Small intestine (tissue), 7 donors: ENCODE results near the gene SYNJ2. TPM values are rescaled to one million over a fixed set of nuclear protein-coding genes. Genes with fewer than 3 reads are reported as not detected.
A peak's percentile ranks its signal among the peaks of the same experiment; 100 is the strongest.

ENCODE experiments used
- DNase-seq, 2 donors: peaks; one replicate each; pipeline versions ENCODE4 v3.0.0 to v3.0.0-alpha.2; 2013
- FAIRE-seq: peaks from 2 replicates; lab custom pipeline; 2012; peaks lifted over from hg19 to GRCh38; lab: Jason Lieb, UNC
- H3K27ac ChIP-seq, 3 donors: one replicate each; pipeline ENCODE4 v1.5.1; 2013; ENCODE audit warnings: low read length in 2 of 3, mild to moderate bottlenecking in 2 of 3, control low read depth in 1 of 3, inconsistent platforms in 1 of 3, low read depth in 1 of 3, moderate library complexity in 1 of 3
- H3K27me3 ChIP-seq, 3 donors: one replicate each; pipeline ENCODE4 v1.6.1; 2013; ENCODE audit warnings: low read length in 3 of 3, inconsistent platforms in 1 of 3; ENCODE audit not compliant: control insufficient read depth in 3 of 3, insufficient read depth in 3 of 3
- H3K36me3 ChIP-seq, 3 donors: one replicate each; pipeline ENCODE4 v1.6.1; 2013; ENCODE audit warnings: low read length in 3 of 3, inconsistent platforms in 1 of 3, low read depth in 1 of 3, mild to moderate bottlenecking in 1 of 3, moderate library complexity in 1 of 3; ENCODE audit not compliant: control insufficient read depth in 3 of 3, insufficient read depth in 2 of 3
- H3K4me1 ChIP-seq, 3 donors: one replicate each; pipeline ENCODE4 v1.6.1; 2013; ENCODE audit warnings: low read length in 2 of 3, inconsistent platforms in 1 of 3, low read depth in 1 of 3, mild to moderate bottlenecking in 1 of 3, moderate library complexity in 1 of 3; ENCODE audit not compliant: control insufficient read depth in 3 of 3, insufficient read depth in 2 of 3
- H3K4me3 ChIP-seq, 3 donors: one replicate each; pipeline ENCODE4 v1.5.1; 2013; ENCODE audit warnings: low read length in 3 of 3, control low read depth in 1 of 3, inconsistent platforms in 1 of 3, low read depth in 1 of 3, mild to moderate bottlenecking in 1 of 3, moderate library complexity in 1 of 3
- H3K9me3 ChIP-seq, 2 donors: one replicate each; pipeline ENCODE4 v1.6.1; 2013; ENCODE audit warnings: low read depth in 1 of 2, low read length in 1 of 2; ENCODE audit not compliant: control insufficient read depth in 2 of 2, insufficient read depth in 1 of 2
- WGBS, 3 donors: extraction: QIAGEN DNeasy Blood & Tissue Kit; methylation state at CpG; one replicate each; pipeline ENCODE4 v1.1.7; 2013; 5-methylcytosine and 5-hydroxymethylcytosine counted together
- polyA plus RNA-seq, 4 donors: library from polyadenylated mRNA; stranded (reverse) in 3 of 4; unstranded in 1 of 4; fragments of 200-250 nt in 3 of 4; fragments of 120-200 nt in 1 of 4; gene quantifications; one replicate each; pipeline versions ENCODE4 v1.2.1 to v1.2.3, GENCODE V29; 2013
- donor health status: healthy with polysubstance abuse.
- donor health status: control.
- donor health status: control.
- donor health status: Bipolar disorder and iron deficiency.
- donor health status: healthy.

The SYNJ2 gene
- polyA plus RNA-seq, 4 donors = 7.0 to 16.3 (median 9.4) TPM

DNA sequence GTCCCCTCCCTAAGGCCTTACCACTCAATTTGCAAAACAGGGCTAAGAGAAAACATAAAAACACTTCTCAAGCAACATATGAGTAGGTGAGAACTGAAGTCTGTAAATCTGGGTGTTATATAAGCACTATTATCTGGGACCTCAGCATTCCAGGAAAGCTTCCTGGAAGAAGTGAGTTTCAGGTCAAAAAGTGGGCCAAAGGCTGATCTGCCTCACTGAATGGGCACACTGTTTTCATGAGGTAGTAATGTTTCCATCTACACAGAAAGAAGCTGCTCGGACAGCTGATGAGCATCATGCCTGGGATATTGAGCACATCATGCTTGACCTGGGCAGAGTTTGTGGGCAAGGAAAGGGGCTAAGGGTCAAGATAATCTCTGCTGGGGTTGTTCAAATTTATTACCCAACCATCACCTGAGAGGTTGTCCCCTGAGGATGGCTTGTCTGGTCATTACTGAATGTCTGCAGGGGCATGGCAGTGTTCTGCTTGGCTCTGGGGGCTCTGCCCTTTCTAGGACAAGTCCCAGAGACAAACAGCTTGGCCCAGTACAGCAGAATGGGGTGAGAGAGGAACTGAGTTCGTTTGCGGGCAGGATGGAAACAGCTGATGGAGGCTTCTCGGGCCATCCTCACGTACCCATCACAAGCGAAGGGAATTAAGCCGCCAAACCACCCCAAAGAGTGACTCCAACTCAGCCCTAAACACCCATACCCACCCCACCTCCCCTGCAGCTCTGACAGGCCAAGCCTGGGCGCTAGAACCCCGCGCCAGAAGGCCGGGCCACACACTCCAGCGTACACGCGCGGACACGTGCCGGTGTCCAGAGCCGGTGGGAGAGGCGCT lies 1.2 kb upstream of the SYNJ2 start:
- no peaks in the 10 kb centered on the region for H3K9me3 ChIP-seq
- peaks cover 0 to 2% (median 0%) of the 10 kb centered on the region in 3 donors for H3K27me3 ChIP-seq
- H3K27ac ChIP-seq = peak overlapping the region in 1 of 3 donors; percentile 84
- peak overlapping the region in 2 of 3 donors; percentile 65 to 91 for H3K4me3 ChIP-seq
- DNase-seq (no peak), FAIRE-seq (no peak)
- H3K4me1 ChIP-seq = peaks cover 0 to 19% (median 10%) of the 10 kb centered on the region in 3 donors
- H3K36me3 ChIP-seq = no peaks in the 10 kb centered on the region
- 26 to 44% (median 31%) methylated on average over 19 of the region's 19 CpGs for WGBS, 3 donors

DNA sequence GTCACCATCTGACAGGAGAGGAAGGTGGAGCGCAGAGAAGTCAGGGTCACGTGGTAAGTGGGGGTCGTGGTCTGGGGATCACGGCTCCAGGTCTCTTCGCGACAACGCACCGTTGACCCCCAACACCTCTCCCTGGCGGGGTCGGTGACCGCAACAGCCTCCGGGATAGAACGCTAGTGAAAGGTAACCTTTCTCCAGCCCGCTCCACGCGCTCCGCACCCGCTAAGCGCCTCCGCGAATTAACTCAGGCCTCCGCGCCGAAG lies 600 bp upstream of the SYNJ2 start:
- Histone ChIP-seq H3K36me3 (no peaks in the 10 kb centered on the region), H3K27me3 (peaks cover 0 to 2% (median 0%) of the 10 kb centered on the region in 3 donors), H3K27ac (peak overlapping the region in 2 of 3 donors; percentile 36 to 84), H3K9me3 (no peaks in the 10 kb centered on the region), H3K4me1 (peaks cover 0 to 25% (median 10%) of the 10 kb centered on the region in 3 donors), H3K4me3 (peak overlapping the region; percentile 65 to 91 (median 82))
- WGBS, 3 donors = 3 to 7% (median 3%) methylated on average over 19 to 24 of the region's 24 CpGs
- peak in 1 of 2 donors; percentile 42 for DNase-seq
- FAIRE-seq = no peak

DNA sequence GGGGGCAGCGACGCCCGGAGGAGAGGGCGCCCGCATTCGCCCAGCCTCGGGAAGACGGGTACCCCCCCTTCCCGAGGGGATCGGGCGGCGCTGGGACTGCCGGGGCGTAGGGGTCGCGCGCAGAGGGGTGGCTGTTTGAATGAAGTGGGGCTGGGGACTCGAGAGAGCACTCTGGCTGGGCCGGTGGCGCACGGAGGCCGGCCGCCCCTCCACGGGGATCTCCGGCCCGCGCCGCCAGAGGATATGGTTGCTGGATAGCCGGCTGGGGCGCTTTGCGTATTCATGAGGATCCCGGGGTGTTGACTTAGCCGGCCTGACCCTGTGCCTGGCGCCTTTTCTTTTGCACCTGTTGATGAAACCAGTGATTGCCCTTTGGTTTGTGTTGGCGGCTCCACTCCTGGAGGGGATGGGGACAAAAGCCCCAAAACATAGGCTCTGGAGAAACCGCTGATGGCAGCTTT lies 469 bp downstream of the SYNJ2 start:
- Histone ChIP-seq H3K36me3 (no peaks in the 10 kb centered on the region), H3K27ac (peak overlapping the region; percentile 72 to 84 (median 80)), H3K9me3 (no peaks in the 10 kb centered on the region), H3K4me1 (peaks cover 0 to 25% (median 10%) of the 10 kb centered on the region in 3 donors), H3K27me3 (peaks cover 0 to under 1% (median 0%) of the 10 kb centered on the region in 3 donors), H3K4me3 (peak overlapping the region; percentile 74 to 91 (median 82))
- 1 to 2% (median 1%) methylated on average over 18 to 36 of the region's 36 CpGs for WGBS, 3 donors
- DNase-seq = peak; percentile 59 to 75
- FAIRE-seq = no peak

DNA sequence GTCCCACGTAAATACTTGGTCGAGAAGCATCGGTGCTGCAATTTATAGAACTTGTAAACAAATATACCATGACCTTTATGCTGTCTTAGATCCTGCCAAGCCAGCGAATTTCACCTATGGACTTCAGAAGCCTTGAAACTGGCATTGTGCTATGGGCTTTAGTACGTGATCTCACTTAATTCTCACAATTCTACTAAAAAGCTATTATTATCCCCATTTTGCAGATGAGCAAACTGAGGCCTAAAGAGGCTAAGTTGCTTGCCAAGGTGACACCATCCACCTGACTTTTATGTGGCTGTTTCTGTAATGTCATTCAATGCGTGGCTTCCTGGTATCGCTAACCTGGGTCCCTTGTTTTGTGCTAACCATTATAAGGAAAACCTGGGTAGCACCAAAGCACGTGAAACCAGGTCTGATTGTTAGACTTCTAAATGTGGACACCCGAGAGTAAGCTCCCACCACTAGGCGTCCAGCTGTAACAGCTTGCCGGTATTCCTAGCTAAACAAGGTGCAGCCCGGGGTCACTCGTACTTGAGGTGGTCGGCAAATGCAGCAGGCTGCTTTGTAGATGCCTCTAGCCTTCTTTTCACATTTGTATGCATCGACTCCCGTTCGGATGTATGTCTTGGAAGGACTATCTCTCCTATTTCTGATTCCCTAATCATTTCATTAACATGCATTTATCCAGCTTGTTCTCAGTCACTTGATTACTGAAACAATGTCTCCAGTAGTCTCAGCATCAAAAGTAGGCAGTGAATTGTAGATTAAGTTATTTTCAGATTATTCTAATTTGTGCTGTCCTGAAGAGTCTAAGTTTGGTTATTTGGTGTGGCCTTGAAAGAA lies 1.1 kb downstream of the SYNJ2 start:
- peaks cover 0 to 25% (median 10%) of the 10 kb centered on the region in 3 donors for H3K4me1 ChIP-seq
- H3K27ac ChIP-seq = peak overlapping the region; percentile 15 to 80 (median 72)
- 9 to 44% (median 24%) methylated on average over 17 of the region's 17 CpGs for WGBS, 3 donors
- H3K36me3 ChIP-seq = peaks cover 0 to 2% (median 0%) of the 10 kb centered on the region in 3 donors
- H3K9me3 ChIP-seq = no peaks in the 10 kb centered on the region
- H3K4me3 ChIP-seq = peak overlapping the region; percentile 74 to 91 (median 82)
- FAIRE-seq (no peak), DNase-seq (peak; percentile 49 to 62)
- H3K27me3 ChIP-seq = no peaks in the 10 kb centered on the region

DNA sequence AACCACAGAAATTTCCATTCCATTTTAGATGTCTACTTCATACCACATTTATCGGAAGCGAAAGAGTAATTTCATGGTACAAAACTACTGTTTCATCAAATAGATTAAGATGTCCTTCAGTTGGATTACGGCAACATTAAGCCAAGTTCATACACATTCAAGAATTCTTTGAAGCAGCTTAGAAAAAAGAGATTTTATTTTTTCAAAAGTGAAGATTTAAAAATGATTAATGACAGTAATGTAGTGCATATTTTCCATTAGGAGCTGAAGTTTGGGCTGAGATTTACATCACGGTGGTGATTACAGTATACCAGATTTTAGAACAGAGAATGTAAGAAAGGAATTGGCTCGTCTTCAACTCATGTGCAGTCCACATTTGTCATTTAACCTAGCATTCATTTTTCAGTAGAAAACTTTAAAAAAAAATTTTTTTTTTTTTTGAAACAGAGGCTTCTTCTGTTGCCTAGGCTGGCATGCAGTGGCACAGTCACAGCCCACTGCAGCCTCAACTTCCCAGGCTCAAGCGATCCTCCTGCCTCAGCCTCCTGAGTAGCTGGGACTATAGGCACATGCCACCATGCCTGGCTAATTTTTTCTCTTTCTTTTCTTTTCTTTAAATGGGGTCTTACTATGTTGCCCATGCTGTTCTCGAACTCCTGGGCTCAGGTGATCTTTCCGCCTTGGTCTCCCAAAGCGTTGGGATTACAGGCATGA lies 1.9 kb downstream of the SYNJ2 start:
- Histone ChIP-seq H3K27me3 (no peaks in the 10 kb centered on the region), H3K36me3 (peaks cover 0 to 5% (median 0%) of the 10 kb centered on the region in 3 donors), H3K4me1 (peaks cover 0 to 25% (median 10%) of the 10 kb centered on the region in 3 donors), H3K9me3 (no peaks in the 10 kb centered on the region), H3K27ac (no peak overlapping the region), H3K4me3 (no peak overlapping the region)
- FAIRE-seq = no peak
- WGBS, 3 donors = 79 to 88% (median 85%) methylated on average over 9 of the region's 9 CpGs
- DNase-seq = no peak

DNA sequence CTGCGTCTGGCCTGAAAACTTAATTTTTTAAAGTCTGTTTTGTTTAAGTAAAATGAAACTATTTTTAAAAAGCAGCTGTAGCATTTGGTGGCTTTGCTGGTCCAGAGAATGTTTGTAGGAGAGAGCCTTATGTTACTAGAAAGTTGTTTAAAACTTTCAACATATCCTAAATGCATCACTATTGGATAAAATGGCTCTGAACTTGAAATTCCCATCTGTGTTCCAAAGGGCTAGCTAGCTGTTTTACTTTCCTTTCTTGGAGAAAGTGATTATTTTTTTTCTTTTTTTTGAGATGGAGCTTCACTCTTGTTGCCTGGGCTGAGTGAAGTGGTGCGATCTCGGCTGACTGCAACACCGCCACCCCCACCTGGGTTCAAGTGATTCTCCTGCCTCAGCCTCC lies 2.5 kb downstream of the SYNJ2 start:
- Histone ChIP-seq H3K9me3 (no peaks in the 10 kb centered on the region), H3K36me3 (peaks cover 0 to 5% (median 0%) of the 10 kb centered on the region in 3 donors), H3K27ac (no peak overlapping the region), H3K27me3 (no peaks in the 10 kb centered on the region), H3K4me1 (peaks cover 0 to 25% (median 10%) of the 10 kb centered on the region in 3 donors), H3K4me3 (no peak overlapping the region)
- FAIRE-seq = no peak
- 90 to 95% (median 91%) methylated on average over 4 of the region's 4 CpGs for WGBS, 3 donors
- no peak for DNase-seq

DNA sequence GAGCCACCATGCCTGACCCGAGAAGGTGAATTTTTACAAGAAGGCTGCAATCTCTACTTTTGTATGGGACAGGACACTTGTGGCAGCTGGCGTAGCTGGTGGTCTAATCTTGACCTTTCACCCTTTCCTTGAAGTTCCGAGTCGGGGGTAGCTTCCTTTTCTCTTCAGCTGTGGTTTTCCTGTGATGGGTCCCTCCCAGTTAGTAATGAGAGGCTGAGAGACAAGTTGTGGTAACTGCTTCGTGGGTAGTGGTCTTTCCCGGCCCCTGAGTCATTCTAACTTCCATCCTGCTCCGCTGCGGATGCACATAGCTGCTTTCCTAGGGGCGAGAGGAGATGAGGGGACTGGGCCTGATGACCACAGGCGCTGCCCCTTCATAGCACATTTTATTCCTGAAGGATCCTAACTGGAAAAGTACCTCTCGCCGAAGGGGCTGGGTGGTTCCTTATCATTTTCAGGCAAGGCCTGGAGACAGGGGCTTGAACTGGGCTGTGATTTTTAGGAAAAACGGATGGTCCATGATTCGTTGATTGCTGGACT lies 3.1 kb downstream of the SYNJ2 start:
- DNase-seq (no peak), FAIRE-seq (no peak)
- H3K4me1 ChIP-seq = peaks cover 0 to 25% (median 10%) of the 10 kb centered on the region in 3 donors
- peaks cover 0 to 8% (median 0%) of the 10 kb centered on the region in 3 donors for H3K36me3 ChIP-seq
- no peaks in the 10 kb centered on the region for H3K9me3 ChIP-seq
- no peak overlapping the region for H3K4me3 ChIP-seq
- WGBS, 3 donors = 70 to 74% (median 74%) methylated on average over 14 of the region's 14 CpGs
- peak overlapping the region in 1 of 3 donors; percentile 19 for H3K27ac ChIP-seq
- no peaks in the 10 kb centered on the region for H3K27me3 ChIP-seq
